GM11168 (cell line): ENCODE data around the gene ANKZF1.
"Not testable (repeated sequence)": the region's sequence is repeated elsewhere in the genome, so short reads cannot be mapped to it uniquely, and the experiment has no call there.

Experiments
- in situ Hi-C: fragments of 300-500 bp; cut with MboI; formaldehyde crosslinking; loops from one replicate; pipeline ENCODE4 v1.12.0; 2022; ENCODE audit warnings: low sequenced_read_pairs; ENCODE audit not compliant: unreplicated experiment

Gene ANKZF1

GRCh38 chr2:219253753-219254589 is 24.4 kb downstream of the ANKZF1 start, which contains the start of gene TUBA4A:
Gene TUBA4A (minus strand): TSS chr2:219253918. CDS start chr2:219253858, 60 bp downstream.
- in situ Hi-C loops = no loop called here

DNA sequence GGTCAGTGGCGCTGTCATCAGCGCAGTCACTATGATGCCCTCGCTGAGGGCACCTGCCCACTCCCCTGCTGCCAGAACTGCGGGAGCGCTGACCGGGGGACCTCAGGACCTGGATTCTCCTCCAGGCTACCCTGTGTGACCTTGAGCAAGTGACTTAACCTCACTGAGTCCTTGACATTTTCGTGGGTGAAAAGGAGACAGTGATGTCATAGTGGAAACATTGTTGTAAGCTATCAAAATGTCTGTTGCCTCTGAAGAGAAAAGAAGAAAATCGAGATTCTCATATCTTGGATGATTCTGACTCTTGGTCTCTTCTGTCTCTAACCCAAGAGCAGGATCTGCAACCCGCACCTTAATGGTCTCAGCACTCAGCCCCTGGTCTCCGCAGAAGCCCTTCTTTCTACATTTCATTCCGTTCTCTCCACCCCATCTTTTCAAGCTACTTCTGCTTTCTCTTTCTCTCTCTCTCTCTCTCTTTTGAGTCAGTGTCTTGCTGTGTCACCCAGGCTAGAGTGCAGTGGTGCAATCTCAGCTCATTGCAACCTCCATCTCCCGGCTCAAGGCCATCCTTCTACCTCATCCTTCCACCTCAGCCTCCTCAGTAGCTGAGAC is 25.1 kb downstream of the ANKZF1 start:
- in situ Hi-C loops = no loop called here

DNA sequence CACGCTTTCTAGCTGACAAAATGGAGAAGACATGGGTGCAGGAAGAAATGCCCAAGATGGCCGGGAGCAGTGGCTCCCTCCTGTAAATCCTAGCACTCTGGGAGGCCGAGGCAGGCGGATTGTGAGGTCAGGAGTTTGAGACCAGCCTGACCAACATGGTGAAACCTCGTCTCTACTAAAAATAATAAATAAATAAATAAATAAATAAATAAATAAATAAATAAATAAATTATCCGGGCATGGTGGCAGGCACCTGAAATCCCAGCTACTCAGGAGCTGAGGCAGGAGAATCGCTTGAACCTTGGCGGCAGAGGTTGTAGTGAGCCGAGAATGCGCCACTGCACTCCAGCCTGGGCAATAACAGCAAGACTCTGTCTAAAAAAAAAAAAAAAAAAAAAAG is 29.3 kb downstream of the ANKZF1 start:
- in situ Hi-C loops = not testable (repeated sequence)

- in situ Hi-C loops = no loop called here
These were observed 31.6 kb downstream of the ANKZF1 start for GRCh38 chr2:219261024-219261855.

DNA sequence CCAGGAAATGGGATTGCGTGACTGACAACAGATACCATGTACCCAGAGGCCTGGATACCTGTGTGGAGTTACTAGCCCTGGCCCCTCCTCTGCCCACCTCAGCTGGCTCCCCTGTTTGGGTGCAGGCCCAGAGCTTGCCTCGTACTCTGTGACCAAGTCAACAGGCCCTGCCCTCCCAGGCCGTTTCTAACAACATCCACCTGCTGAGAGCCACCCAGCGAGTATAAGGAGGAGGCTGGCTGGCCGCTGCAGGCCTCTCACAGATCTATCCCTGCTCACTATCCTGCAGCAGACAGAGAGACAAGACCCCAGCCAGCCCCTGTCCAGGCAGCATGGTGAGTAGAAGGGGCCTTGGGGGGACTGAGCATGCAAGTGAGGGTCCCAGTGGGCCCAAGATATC is 36.6 kb downstream of the ANKZF1 start:
- in situ Hi-C loops = no loop called here

DNA sequence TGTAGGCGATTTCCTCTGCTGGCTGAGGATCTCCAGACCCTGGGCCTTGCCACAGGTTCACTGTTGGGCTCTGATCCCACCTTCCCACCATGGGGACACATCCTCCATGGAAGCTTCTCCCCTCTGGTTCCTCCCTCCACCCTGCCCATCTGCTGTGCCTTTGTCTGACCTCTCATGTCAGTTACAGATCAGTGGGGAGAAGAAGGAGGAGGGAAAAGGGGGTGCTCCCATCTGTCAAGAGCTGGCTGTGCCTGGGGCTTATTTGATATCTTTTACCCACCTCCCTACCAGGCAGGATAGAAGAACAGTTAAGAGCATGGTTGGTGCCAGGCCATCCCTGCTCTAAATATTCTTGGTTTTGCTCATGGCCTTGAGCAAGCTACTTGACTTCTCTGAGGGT is 37.3 kb downstream of the ANKZF1 start:
- in situ Hi-C loops = no loop called here

DNA sequence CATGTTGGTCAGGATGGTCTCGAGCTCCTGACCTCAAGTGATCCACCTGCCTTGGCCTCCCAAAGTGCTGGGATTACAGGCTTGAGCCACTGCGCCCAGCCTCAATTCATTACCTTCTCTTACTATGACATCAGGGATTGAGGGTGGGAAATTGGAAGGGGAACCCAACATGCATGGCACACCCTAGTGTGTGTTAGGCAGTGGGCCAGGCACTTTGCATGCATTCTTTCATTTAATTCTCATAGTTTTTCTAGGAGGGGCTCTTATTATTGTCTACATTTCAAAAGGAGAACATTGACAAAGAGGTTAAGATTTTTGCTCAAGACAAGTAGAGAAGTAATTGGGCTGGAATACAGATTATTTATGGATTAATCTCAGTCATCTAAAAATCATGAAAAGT is 38.7 kb downstream of the ANKZF1 start:
- in situ Hi-C loops = no loop called here

GRCh38 chr2:219269362-219270054 is 39.9 kb downstream of the ANKZF1 start:
- in situ Hi-C loops = no loop called here

DNA sequence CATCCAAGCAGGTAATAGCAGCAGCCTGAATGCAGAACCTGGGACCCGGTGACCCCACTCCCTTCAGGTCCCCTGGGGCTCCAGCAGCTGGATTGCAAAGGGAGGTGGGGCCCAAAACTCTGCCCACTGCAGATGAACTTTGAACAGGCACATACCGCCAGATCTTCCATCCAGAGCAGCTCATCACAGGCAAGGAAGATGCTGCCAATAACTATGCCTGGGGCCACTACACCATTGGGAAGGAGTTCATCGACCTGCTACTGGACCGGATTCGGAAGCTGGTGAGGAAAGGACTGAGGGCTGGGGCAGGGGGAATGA is 40.4 kb downstream of the ANKZF1 start:
- in situ Hi-C loops = no loop called here

- in situ Hi-C loops = no loop called here
These were observed 41.4 kb downstream of the ANKZF1 start for GRCh38 chr2:219271021-219271420.

DNA sequence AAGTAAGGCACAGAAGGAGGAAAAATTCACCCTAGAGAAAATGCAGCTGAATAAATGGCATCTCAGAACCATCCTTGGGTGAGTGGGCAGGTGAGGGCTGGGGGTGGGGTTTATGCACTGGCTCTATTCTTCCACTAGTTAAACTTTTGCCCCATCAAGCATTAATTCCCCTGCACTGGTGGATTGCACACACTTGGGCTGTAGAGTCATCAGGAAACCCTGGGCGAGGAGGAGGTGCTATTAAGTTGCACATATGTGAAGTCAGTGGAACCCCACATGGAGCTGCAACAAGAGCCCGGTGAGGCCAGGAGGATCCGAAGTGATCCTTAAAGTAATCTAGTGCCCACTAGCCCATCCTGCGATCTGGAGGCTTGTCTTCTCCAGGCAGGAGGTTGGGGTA is 42.8 kb downstream of the ANKZF1 start:
- in situ Hi-C loops = no loop called here

GRCh38 chr2:219272995-219273394 is 43.4 kb downstream of the ANKZF1 start:
- in situ Hi-C loops = no loop called here

- in situ Hi-C loops = no loop called here
These were observed 44.3 kb downstream of the ANKZF1 start for GRCh38 chr2:219273937-219274336.

- in situ Hi-C loops = no loop called here
These were observed 44.8 kb downstream of the ANKZF1 start for GRCh38 chr2:219274361-219274921.

GRCh38 chr2:219277703-219278654 is 48.4 kb downstream of the ANKZF1 start:
- in situ Hi-C loops = no loop called here

- in situ Hi-C loops = no loop called here
These were observed 49.1 kb downstream of the ANKZF1 start for GRCh38 chr2:219278655-219279150.

DNA sequence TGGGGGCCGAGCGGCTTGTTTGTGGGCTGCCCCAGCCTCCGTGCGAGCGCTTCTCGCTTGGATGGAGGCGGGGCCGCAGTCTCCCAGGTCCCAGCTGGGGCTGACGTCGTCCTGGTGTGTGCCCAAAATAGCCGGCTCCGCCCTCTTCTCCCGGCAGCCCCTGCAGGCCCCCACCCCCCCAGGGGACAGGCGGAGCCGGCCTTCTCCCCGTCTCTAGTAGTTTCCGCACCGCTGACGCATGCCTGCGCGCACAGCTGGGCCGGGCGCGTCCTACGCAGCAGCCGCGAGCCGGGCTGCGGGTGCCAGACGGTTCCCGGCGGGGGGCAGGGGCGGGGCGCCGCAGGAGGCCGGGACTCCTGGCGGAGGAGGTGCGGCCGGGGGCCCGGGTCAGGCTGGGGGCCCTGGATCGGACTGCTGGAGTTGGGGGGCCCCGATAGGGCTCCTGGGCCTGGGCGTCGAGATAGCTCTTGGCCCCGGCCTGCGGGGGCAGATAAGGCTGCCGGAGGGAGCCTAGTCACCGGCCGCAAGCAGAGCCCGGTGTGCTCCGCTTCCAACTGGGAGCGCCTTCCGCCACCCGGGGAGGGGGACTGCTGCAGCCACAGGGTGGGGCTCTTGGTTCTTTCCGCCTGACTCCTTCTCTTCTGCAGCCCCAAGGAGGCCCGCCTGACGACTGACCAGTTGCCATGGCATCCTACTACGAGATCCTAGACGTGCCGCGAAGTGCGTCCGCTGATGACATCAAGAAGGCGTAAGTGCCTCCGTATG is 49.7 kb downstream of the ANKZF1 start, which contains the start of gene DNAJB2:
DNAJB2 (plus strand) TSS at position 216 of the 765 bp plus-strand sequence; CDS start at position 684, 468 bp downstream.
- in situ Hi-C loops = no loop called here

- in situ Hi-C loops = no loop called here
These were observed 50.4 kb downstream of the ANKZF1 start for GRCh38 chr2:219279916-219280516.
